Heart right ventricle (tissue), 16 donors: Measurements from ENCODE around the gene CYP1A1. TPM values are rescaled to one million over a fixed set of nuclear protein-coding genes. Genes with fewer than 3 reads are reported as not detected.

Experiments used
- ATAC-seq, 8 donors: fragments of 200-7000 bp; cut with Tn5 transposase; one replicate each; pipeline ENCODE4 v1.9.1; 2020; ENCODE audit warnings: mild to moderate bottlenecking in 8 of 8, moderate library complexity in 8 of 8, moderate number of reproducible peaks in 1 of 8
- DNase-seq, 2 donors: peaks; one replicate each; pipeline ENCODE4 v3.0.0-alpha.2; 2020
- H3K27ac ChIP-seq, 10 donors: fragments of 200-600 bp; sonication (generic) in 2 of 10; one replicate each; pipeline versions ENCODE4 v1.5.0 to v1.8.0; 2020 to 2022; ENCODE audit warnings: mild to moderate bottlenecking in 3 of 10
- H3K27me3 ChIP-seq, 7 donors: fragments of 200-600 bp; one replicate each; pipeline ENCODE4 v1.8.0; 2021 to 2022; ENCODE audit warnings: mild to moderate bottlenecking in 2 of 7
- H3K36me3 ChIP-seq, 9 donors: fragments of 200-600 bp; sonication (generic) in 1 of 9; one replicate each; pipeline versions ENCODE4 v1.5.0 to v1.8.0; 2020 to 2022; ENCODE audit warnings: mild to moderate bottlenecking in 2 of 9
- H3K4me1 ChIP-seq, 9 donors: fragments of 200-600 bp; sonication (generic) in 1 of 9; one replicate each; pipeline versions ENCODE4 v1.5.0 to v1.8.0; 2020 to 2022; ENCODE audit warnings: mild to moderate bottlenecking in 4 of 9
- H3K4me3 ChIP-seq, 10 donors: fragments of 200-600 bp; sonication (generic) in 2 of 10; one replicate each; pipeline versions ENCODE4 v1.5.0 to v1.8.0; 2020 to 2022; ENCODE audit warnings: mild to moderate bottlenecking in 7 of 10, moderate library complexity in 2 of 10
- H3K9me3 ChIP-seq, 11 donors: fragments of 200-600 bp in 10 of 11; sonication (generic) in 2 of 11; one replicate each; pipeline versions ENCODE4 v1.5.0 to v1.8.0; 2013 to 2022; ENCODE audit warnings: mild to moderate bottlenecking in 2 of 11, control low read depth in 1 of 11, moderate library complexity in 1 of 11
- whole genome bisulfite sequencing, 2 donors: extraction: QIAGEN DNeasy Blood & Tissue Kit; methylation state at CpG; one replicate each; pipeline ENCODE4 v1.1.7; 2013; ENCODE audit warnings: inconsistent platforms in 1 of 2; 5-methylcytosine and 5-hydroxymethylcytosine counted together
- intact Hi-C, 10 donors: fragments of 100-400 bp; cut with DNase I; formaldehyde crosslinking; loops; one replicate each; pipeline versions ENCODE4 v1.11.1 to v1.14.2; 2022
- polyA plus RNA-seq, 2 donors: library from polyadenylated mRNA; stranded (reverse); fragments of 200-250 nt; gene quantifications; one replicate each; pipeline ENCODE4 v1.2.3, GENCODE V29; 2013
- total RNA-seq, 10 donors: library from RNA; stranded (reverse); fragmentation: NEBNext Ultra II Directional in 3 of 10; extraction: Animal tissue kit (Norgen Biotek cat#: 25700) in 3 of 10; gene quantifications; one replicate each; pipeline versions ENCODE4 v1.2.1 to v1.2.4, GENCODE V29; 2021 to 2023
- TF ChIP-seq, protein P1 (sequence below), 9 donors: fragments of 200-600 bp; sonication (generic) in 2 of 9; IDR thresholded peaks; one replicate each; pipeline versions ENCODE4 v1.5.0 to v1.8.0; 2021 to 2022; ENCODE audit warnings: antibody characterized with exemption in 9 of 9, mild to moderate bottlenecking in 5 of 9, moderate library complexity in 1 of 9
- donor health status: Arrhythmogenic right ventricular cardiomyopathy.
- donor health status: ischemic (EF 13 %, LVEDD 7.1; RV severe dilation, severe dysfunction).
- donor health status: healthy with polysubstance abuse.
- donor health status: DM: no; HTN: yes; CAD: no.
- donor health status: DM: no; HTN: no; CAD: no.
- donor health status: ischemic (EF 25% LVEDD 6.9; RV normal size, moderate dysfunction).
- donor health status: ischemic (EF 25% LVEDD 5.7; RV mildly dilated, moderate dysfunction).
- donor health status: healthy.
- donor health status: DM: yes; HTN: yes; CAD: no.
- donor health status: Ischemic cardiomyopathy.
- donor health status: ischemic (EF 35%, LVEDD 5.7; RV mildly dilated, moderate dysfunction).
- donor health status: nonischemic (EF 11% LVEDD 7.7; RV severe dilation, severe dysfunction).
- donor health status: DM: yes; HTN: yes; CAD: no.
- donor health status: PGD.
- donor health status: ischemic (EF 29% LVEDD 5.4; RV normal size, mild dysfunction).
- donor health status: nonischemic (EF 23%, LVEDD 6.1; RV moderate dilation, normal function).

Gene CYP1A1
- total and polyA plus RNA-seq, 12 donors = 0.13 to 0.88 (median 0.42) TPM; not detected in 4

DNA sequence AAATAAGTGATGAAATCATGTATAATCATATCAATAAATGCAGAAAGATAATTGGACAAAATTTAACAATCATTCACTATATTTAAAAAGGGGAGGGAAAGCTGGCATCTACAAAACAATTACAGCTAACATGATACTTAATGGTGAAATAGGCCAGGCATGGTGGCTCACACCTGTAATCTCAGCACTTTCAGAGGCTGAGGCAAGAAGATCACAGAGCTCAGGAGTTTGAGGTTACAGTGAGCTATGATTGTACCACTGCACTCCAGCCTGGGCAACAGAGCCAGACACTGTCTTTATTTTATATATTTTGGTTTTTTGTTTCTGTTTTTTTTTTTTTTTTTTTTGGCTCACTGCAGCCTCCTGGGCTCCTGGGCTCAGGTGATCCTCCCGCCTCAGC is 41.6 kb downstream of the CYP1A1 start:
- Histone ChIP-seq H3K27me3 (no peaks in the 10 kb centered on the region), H3K36me3 (peaks cover 0 to 30% (median 11%) of the 10 kb centered on the region in 9 donors), H3K4me1 (no peaks in the 10 kb centered on the region), H3K9me3 (peaks cover 0 to 14% (median 7%) of the 10 kb centered on the region in 11 donors), H3K4me3 (no peak overlapping the region), H3K27ac (no peak overlapping the region)
- TF ChIP-seq, protein P1, sequence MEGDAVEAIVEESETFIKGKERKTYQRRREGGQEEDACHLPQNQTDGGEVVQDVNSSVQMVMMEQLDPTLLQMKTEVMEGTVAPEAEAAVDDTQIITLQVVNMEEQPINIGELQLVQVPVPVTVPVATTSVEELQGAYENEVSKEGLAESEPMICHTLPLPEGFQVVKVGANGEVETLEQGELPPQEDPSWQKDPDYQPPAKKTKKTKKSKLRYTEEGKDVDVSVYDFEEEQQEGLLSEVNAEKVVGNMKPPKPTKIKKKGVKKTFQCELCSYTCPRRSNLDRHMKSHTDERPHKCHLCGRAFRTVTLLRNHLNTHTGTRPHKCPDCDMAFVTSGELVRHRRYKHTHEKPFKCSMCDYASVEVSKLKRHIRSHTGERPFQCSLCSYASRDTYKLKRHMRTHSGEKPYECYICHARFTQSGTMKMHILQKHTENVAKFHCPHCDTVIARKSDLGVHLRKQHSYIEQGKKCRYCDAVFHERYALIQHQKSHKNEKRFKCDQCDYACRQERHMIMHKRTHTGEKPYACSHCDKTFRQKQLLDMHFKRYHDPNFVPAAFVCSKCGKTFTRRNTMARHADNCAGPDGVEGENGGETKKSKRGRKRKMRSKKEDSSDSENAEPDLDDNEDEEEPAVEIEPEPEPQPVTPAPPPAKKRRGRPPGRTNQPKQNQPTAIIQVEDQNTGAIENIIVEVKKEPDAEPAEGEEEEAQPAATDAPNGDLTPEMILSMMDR (IDR thresholded peaks at IDR 0.05) = no peak
- intact Hi-C loops = no loop called here
- ATAC-seq (no peak), DNase-seq (no peak)
- WGBS, 2 donors = 82 to 100% methylated on average over 1 of the region's 1 CpG

DNA sequence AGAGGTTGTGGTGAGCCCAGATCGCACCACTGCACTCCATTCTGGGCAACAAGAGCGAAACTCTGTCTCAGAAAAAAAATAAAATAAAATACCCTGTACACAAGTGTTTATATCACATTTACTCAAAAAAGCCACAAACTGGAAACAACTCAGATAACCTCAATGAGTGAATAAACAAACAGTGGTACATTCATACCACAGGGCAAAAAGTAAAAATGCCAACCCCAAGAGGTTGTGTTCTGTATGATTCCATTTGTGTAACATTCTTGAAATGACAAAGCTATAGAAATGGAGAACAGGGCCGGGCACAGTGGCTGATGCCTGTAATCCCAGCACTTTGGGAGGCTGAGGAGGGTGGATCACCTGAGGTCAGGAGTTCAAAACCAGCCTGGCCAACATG is 42.4 kb downstream of the CYP1A1 start:
- peaks cover 0 to 30% (median 11%) of the 10 kb centered on the region in 9 donors for H3K36me3 ChIP-seq
- no peaks in the 10 kb centered on the region for H3K4me1 ChIP-seq
- peaks cover 0 to 14% (median 7%) of the 10 kb centered on the region in 11 donors for H3K9me3 ChIP-seq
- intact Hi-C loops = no loop called here
- WGBS, 2 donors = 99% methylated on average over 3 of the region's 3 CpGs
- H3K4me3 ChIP-seq = no peak overlapping the region
- no peaks in the 10 kb centered on the region for H3K27me3 ChIP-seq
- DNase-seq (no peak), ATAC-seq (no peak)
- TF ChIP-seq, protein P1 (IDR thresholded peaks at IDR 0.05) = no peak
- H3K27ac ChIP-seq = no peak overlapping the region

DNA sequence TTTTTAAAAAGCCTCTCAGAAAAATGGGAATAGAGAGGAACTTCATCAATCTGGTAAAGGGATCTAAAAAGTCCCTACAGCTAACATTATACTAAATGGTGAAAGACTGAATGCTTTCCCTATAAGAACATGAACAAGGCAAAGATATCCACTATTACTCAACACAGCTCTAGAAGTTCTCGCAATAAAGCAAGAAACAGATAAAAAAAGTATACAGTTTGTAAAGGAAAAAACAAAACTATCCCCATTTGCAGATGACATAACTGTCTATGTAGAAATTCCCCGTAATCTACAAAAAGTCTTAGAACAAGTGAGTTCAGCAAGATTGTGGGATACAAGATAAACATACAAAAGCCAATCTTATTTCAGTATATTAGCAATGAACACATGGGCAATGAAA is 44.9 kb downstream of the CYP1A1 start:
- no peaks in the 10 kb centered on the region for H3K4me1 ChIP-seq
- ATAC-seq (no peak), DNase-seq (no peak)
- no peaks in the 10 kb centered on the region for H3K27me3 ChIP-seq
- TF ChIP-seq, protein P1 (IDR thresholded peaks at IDR 0.05) = no peak
- intact Hi-C loops = no loop called here
- 94 to 95% methylated on average over 2 of the region's 2 CpGs for WGBS, 2 donors
- peaks cover 0 to 14% (median 7%) of the 10 kb centered on the region in 11 donors for H3K9me3 ChIP-seq
- H3K27ac ChIP-seq = no peak overlapping the region
- peaks cover 0 to 15% (median 0%) of the 10 kb centered on the region in 9 donors for H3K36me3 ChIP-seq
- H3K4me3 ChIP-seq = no peak overlapping the region

DNA sequence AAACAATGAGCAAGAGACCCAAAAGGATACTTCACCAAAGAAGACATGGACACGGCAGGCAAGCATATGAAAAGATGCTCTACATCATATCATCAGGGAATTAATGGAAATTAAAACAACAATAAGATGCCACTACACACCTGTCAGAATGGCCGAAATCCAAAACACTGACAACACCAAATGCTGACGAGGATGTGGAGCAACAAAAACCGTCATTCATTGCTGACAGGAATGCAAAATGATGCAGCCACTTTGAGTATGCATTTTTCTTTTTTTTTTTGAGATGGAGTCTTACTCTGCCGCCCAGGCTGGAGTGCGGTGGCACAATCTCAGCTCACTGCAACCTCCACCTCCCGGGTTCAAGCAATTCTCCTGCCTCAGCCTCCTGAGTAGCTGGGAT is 48.5 kb downstream of the CYP1A1 start:
- DNase-seq = no peak
- Histone ChIP-seq H3K4me1 (no peaks in the 10 kb centered on the region), H3K27ac (no peak overlapping the region), H3K27me3 (no peaks in the 10 kb centered on the region), H3K4me3 (no peak overlapping the region), H3K9me3 (no peaks in the 10 kb centered on the region), H3K36me3 (peaks cover 0 to 29% (median 11%) of the 10 kb centered on the region in 9 donors)
- TF ChIP-seq, protein P1 (IDR thresholded peaks at IDR 0.05) = no peak
- WGBS, 2 donors = 88 to 91% methylated on average over 7 of the region's 7 CpGs
- intact Hi-C loops = no loop called here
- ATAC-seq = no peak
